HG03139 (cell line): ENCODE measurements around the gene ARHGEF16.

ENCODE experiments used
- ATAC-seq: cut with Tn5 transposase; IDR thresholded peaks from one replicate; pipeline ENCODE4 v1.9.1; 2021; ENCODE audit not compliant: unreplicated experiment

The ARHGEF16 gene

DNA sequence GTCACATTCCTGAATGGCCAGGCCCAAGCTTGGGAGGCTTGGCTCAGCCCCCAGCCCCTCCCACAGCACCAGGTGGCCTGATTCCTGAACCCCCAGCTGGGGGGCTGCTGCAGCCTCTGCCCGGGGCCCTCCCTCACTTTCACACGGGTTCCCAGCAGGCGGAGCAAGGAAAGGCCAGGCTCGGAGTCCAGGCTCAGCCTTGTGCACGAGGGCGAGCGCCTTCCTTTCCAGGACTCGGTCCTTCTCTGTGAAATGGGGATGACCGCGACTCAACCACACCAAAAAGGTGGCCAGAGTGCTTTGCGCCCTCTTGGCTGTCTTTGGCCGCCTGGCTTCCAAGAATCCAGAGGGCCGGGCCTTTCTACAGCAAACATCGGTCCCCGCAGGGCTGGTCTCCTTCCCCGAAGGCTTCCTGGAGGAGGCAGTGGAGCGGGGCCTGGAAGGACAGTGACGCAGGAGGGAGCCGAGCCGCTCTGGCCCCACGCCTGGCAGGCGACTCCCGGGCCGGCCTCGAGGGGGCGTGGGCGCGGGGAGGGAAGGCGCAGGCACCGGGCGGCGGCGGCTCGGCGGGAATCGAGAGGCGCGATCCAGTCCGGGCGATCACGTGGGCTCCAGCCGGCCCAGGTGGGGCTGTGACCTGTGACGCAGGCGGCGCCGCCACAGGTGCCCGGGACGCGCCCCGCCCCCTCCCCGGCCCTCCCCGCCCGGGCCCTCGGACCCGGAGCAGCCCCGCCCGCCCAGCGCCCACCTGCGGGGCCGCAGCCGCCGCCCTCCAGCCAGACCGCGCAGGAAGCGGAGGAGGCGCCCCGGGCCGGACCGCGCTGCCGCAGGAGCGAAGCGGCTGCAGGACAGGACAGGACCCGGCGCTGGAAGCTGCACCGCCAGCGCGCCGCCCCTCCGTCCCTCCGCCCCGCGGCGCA is at the start of gene ARHGEF16:
Gene ARHGEF16 (plus strand): TSS at position 775 of the 920 bp plus-strand sequence. CDS start 8,420 bp downstream, outside the sequence.
- ATAC-seq: no peak

DNA sequence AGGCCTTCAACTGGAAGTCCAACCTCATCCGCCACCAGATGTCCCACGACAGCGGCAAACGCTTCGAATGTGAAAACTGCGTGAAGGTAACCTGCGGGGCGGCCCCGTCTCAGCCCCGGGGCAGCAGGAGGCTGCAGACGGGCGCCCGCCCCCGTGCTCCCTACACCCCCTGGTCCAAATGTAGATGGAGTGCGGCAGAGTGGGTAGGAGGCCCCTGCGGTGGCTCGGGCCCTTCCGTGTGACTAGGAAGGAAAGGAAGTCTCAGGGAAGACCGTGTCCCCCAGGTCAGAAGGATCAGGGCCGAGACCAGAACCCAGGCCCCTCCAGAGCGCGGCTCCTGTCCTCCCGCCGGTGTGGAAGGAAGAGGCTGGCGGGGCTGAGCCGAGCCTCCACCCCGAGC is 49.7 kb upstream of the ARHGEF16 start:
- no peak for ATAC-seq

DNA sequence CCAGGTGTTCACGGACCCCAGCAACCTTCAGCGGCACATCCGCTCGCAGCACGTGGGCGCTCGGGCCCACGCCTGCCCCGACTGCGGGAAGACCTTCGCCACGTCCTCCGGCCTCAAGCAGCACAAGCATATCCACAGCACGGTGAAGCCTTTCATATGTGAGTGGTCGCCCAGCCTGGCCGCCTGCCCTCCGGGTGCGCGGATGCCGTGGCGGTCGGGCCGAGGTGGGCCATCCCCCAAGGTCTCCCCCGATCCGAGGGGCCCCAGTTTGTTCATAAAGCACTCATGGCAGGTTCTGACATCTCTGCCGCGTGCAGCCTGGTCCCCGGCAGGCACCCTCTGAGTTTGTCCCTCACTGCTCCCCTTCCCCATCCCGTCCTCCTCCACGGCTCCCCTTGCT is 49.0 kb upstream of the ARHGEF16 start:
- ATAC-seq: no peak

DNA sequence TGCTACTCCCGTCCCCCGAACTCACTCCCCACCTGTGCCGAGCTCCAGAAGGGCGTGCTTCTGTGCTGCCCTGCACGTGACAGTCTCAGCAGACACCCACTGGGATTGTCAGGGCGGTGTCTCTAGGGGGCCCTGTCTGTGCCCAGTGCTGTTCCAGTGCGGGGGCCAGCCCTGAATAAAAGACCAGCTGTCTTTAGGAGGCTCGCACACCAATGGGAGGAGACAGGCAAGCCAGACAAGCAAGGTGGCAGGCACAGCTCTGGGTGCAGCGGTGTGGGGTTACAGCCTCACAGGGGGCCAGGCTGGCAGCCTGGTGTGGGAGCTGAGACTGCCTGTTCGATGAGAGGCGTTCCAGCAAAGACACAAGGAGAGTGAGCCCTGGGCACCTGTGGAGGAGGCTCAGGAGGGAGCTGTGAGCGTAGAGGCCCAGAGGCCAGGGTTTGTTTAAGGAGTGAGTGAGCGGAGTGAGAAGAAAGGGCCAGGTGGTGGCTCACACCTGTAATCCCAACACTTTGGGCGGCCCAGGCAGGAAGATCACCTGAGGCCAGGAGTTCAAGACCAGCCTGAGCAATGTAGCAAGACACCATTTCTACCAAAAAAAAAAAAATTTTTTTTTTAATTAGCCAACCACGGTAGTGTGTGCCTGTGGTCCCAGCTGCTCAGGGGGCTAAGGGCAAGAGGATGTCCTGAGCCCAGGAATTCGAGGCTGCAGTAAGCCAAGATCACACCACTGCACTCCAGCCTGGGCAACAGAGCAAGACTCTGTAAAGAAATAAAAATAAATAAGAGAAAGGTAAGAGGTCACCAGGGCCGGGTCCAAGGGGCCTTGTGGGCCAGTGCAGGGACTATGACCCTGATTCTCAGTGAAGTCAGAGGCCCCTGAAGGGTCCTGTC is 48.2 kb upstream of the ARHGEF16 start:
- ATAC-seq: no peak

DNA sequence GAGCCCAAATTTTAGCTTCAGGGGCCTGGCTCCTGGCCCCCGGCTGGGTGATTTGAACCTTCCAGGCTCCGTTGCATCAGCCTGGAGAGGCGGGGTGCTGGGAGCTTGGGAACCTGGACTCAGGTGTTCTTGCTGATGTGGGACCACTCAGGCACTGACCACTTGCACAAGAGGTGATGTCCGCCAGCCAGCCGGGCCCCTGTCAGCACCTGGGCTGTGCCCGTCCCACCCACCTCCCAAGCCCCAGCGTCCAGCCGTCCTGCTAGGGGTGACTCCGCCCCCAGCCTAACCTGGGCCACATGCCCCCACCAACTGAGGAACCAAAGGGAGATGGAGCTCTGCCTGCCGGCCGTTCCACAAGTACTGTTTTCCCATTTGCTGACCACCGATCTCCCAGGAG is 47.4 kb upstream of the ARHGEF16 start:
- no peak for ATAC-seq

DNA sequence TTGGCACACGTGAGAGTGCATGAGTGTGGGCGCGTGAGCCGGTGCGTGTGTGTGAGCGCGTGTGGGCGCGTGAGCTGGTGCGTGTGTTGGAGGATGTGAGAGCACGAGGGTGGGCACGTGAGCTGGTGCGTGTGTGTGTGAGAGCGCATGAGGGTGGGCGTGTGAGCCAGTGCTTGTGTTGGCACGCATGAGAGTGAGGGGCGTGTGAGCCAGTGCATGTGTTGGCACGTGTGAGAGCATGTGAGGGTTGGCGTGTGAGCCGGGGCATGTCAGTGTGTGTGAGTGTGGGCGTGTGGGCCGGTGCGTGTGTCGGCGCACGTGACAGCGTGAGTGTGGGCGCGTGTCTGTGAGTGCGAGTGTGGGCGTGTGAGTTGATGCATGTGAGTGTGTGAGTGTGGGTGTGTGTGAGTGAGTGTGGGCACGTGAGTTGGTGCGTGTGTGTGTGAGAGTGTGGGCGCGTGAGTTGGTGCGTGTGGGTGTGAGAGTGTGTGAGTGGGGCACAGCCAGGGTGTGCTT is 45.7 kb upstream of the ARHGEF16 start:
- no peak for ATAC-seq

DNA sequence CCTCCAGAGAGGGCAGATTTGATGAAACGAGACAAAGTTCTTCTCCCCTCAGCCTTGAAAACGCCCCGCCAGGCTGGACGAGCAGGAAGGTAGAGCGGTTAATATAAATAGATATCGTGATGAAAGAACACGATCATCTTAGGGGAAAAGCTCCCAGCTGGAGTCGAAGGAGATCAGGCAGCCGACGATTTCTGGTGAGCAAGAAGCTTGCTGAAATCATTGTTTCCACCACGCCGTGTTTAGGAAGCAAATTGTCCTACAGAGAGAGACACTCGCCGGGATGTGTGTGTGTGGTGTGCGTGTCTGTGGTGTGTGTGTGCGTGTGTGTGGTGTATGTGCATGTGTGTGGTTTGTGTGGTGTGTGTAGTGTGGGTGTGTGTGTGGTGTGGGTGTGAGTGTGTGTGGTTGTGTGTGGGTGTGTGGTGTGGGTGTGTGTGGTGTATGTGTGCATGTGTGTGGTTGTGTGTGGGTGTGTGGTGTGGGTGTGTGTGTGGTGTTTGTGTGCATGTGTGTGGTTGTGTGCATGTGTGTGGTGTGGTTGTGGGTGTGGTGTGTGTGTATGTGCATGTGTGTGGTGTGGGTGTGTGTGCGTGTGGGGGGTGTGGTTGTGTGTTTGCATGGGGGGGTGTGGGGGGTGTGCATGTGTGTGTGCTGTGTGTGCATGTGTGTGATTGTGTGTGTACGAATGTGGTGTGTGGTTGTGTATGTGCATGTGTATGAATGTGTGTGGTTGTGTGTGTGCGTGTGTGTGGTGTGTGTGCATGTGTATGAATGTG is 44.9 kb upstream of the ARHGEF16 start:
- no peak for ATAC-seq

DNA sequence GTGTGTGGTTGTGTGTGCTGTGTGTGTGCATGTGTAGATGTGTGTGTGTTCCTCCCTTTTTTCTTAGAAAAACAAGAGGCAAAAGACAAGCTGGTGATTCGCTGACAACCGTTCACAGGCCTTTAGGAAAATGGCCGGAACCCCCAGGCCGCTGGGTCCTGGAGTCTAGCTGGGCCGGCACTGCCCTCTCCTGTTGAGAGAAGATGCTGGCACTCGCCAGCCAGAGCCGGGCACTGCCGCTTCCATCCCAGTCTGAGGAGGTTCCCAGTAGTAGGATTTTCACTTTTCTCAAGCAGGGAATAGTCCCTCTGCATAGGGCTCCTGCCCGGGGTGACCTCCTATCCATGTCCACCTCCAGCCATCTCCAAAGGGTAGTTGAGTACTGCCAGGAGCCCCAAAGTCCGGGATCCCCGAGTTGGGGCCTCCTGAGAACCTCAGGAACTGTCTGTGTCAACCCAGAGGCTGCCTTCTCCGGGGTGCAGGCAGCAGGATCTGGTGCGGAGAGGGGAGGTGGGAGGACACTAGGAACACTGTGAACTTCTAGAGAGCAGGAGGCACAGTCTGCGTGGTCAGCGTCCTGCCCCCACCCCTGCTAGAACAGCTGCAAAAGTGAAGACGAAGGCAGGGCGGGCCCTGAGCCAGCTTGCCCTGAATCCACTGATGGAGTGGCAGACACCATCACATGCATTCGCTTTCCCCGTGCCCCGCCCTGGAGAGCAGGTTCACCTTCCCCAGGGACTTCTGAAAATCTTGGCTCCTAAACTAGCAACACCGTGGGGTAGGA is 44.1 kb upstream of the ARHGEF16 start:
- ATAC-seq: no peak

DNA sequence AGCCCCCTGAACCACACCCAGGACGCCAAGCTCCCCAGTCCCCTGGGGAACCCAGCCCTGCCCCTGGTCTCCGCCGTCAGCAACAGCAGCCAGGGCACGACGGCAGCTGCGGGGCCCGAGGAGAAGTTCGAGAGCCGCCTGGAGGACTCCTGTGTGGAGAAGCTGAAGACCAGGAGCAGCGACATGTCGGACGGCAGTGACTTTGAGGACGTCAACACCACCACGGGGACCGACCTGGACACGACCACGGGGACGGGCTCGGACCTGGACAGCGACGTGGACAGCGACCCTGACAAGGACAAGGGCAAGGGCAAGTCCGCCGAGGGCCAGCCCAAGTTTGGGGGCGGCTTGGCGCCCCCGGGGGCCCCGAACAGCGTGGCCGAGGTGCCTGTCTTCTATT is 42.7 kb upstream of the ARHGEF16 start:
- ATAC-seq: no peak

DNA sequence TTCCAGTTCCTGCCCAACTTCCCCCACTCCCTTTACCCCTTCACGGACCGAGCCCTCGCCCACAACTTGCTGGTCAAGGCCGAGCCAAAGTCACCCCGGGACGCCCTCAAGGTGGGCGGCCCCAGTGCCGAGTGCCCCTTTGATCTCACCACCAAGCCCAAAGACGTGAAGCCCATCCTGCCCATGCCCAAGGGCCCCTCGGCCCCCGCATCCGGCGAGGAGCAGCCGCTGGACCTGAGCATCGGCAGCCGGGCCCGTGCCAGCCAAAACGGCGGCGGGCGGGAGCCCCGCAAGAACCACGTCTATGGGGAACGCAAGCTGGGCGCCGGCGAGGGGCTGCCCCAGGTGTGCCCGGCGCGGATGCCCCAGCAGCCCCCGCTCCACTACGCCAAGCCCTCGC is 42.1 kb upstream of the ARHGEF16 start:
- no peak for ATAC-seq

DNA sequence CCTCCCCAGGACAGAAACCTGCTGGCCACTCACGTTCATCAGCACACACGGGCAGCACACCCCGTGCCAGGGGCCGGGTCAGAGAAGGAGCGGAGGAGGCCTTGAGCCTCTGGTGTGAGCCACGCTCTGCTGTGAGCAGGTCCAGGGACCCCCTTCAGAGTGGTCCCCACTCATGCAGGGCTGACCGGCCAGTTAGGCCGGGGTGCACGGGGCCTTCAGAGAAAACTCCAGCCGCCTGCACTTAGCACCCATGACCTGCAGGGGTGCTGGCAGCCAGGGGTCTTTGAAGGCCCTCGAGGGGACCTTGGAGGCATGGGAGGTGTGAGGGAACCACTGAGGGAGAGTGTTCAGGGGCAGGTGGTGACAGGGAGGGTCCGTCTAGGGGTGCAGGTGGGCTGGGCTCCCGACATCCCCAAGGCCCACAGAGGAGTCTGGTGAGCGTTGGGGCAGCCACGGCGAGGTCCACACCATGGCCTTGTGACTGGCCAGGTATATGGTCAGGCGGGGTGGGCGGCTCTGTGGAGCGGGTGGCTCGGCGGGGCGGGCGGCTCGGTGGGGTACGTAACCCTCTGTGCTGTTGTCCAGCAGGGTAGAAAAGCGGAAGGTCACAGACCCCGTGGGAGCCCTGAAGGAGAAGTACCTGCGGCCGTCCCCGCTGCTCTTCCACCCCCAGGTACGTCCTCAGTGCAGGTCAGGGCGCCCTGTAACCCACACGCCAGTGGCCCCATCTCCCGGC is 40.3 kb upstream of the ARHGEF16 start:
- ATAC-seq: no peak

DNA sequence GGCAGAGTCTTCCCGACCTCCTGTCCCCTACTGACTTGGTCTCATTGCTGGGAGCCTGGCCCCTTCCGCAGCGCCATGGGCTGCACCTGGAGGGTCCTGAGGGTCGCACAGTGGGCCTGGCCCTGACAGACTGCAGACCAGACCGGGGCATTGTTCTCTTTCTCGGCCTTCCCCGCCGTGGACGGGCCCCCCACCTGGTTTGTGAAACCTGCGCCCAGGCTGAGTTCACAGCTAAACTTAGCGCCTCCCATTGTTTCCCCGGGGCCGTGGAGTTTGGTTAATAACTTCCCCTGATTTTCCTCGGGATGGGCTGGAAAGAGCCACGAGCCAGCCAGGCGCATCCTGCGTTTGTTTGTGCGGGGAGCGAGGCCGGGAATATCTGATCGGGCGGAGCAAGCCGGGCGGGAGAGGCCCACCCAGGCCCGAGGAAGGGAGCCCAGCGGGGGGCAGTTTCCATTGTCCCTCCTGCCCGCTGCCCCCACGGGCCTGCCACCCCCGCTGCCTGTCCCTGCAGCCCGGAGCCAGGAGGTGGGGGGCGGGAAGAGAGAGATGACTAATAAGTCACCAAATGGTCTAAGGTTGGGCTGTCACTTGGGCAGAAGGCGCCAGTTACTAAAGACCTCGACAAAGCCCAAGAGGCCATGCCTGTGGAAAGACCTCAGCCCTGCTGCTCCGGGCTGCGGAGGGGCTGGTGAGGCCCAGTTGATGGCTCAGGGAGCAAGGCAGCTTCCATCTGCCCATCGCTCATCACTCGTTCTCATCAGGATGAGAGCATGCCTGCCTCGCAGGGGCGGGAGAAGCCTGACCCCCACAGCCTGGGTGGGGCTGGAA is 39.0 kb upstream of the ARHGEF16 start:
- ATAC-seq: no peak

DNA sequence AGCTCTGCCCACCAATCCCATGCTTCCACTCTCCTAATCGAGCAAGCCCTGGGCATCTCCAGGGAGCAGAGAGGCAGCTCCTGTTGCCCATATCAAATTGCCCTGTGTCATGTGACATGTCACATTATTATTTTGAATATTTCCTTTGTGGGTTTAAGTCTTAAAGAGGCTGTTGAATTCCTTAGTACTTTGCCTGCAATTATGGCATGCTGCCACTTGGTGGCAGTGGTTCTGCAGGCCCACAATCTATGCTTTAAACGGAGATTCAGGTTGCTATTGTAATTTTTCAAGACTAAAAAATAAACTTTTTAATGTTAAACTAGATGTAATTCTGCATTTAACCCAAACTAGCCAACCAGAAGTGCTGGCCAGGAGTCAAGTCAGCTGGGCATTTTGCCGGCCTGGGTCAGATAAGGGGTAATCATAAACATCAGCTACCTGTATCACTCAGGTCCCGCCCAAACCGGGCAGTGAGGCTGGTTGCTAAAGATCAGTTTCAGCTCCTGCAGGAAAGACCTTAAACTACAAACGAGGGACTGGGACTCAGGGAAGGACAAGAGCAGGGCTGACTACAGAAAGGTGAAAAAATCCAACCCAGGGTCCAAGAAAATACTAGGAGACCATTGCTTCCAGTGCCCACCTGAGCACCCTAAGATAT is 37.3 kb upstream of the ARHGEF16 start:
- no peak for ATAC-seq

DNA sequence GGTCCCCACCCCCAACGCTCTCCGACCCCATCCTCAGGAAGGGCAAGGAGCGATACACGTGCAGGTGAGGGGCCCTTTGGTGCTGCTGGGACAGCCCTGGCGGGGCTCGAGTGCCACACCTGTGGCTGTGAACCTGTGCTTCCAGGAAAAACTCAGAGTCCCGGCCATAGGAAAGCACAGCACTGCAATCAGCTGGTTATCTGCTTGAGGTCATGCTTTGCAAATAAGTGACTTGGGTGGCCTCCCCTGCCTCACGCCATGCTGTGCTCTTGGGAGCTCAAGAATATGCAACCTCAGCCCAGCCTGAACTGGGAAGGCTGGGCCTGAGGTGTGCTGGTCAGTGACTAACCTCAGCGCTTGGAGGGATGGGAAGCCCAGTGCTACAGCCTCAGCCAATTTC is 36.5 kb upstream of the ARHGEF16 start:
- no peak for ATAC-seq

DNA sequence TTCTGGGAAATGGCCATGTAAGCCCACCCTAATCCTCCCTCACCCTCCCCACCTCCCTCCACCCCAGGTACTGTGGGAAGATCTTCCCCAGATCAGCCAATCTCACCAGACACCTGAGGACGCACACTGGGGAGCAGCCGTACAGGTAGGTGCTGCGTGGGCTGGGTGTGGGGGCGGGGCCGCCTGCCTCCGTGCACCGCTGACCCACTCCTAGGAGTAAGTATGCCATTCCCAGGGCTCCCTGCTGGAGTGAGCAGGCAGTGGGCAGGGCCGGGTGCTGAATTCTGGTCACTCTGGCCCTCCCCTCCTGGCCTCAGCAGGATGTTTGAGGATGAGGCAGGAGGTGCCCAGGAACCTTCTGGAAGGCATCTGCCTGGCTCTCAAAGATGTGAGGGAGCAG is 35.9 kb upstream of the ARHGEF16 start:
- no peak for ATAC-seq

DNA sequence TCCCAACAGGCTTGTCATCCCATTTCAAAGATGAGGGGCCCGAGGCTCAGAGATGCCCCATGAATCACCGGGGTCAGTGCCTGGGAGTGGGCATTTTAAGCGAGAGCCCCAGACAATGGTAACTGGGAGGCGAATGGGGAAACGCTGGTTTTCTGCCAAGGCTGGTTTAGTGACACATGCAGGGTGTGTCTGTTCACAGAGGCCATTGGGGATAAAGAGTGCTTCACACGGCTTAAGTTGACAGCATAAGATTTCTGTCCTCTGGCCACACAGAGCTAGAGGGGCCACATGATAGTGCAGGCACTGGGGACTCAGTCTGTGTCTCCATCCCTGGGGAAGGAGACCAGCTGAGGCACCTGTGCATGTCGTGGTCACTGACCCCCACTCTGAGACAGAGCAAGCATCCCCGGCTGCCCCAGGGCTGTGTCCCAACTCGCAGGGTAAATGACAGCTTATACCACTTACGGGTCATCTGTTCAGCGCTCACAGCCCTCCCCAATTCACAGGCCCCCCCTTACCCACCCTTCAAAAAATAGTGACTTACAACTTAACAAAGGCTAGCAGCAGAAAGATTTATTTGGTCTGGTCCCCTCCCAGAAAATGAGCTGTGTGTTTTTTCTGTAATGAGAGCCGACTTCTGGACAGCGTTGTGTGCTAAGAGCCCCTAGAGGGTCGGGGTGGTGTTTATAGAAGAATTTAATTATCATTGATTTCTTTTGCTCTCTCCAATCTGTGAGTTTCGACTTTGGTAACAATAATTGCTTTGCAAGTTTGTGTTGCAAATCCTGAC is 34.9 kb upstream of the ARHGEF16 start:
- no peak for ATAC-seq

DNA sequence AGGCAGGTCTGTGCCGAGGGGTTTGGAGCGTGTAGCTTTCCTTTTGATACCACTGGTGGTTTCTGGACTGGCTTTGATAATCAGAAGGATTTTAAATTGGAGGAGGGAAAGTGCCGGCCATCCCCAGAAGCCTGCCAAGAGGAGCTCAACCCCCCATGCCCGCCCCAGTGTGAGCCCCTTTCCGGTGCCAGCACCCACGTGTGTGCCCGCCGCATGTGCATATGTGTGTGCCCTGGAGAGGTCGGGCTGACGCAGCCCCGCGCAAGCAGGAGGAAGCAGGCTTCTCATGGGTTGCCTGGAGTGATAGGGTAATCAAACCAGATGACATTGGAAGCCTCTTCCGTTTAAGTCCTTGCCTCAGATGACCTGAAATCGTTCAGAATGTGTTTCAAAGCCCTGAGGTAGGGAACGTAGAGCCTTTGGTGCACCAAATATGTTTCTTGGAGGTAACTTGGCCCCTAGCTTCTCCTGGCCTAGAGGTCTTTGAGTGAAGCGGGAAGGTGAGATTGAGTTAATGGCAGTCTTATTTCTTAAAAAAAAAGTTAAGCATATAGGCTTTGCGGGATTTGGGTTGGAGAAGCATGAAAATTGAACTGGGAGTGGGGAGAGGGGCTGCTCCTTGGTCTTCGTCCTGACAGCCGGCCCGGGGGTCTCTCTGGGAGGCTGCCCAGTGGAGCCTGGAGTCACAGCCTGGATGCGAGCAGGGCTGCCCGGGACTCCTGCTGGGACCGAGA is 34.1 kb upstream of the ARHGEF16 start:
- ATAC-seq: no peak
